Natural killer cell (primary cell): ENCODE data around the gene DOCK8. TPM values are rescaled to one million over a fixed set of nuclear protein-coding genes. Genes with fewer than 3 reads are reported as not detected.
A peak's percentile ranks its signal among the peaks of the same experiment; 100 is the strongest.

Experiments
- ATAC-seq, 3 donors: fragments of 150-1000 bp in 2 of 3; fragments of 200-7000 bp in 1 of 3; cut with Tn5 transposase; 1 replicate in 1 of 3; 2 replicates in 2 of 3; pipeline ENCODE4 v1.10.0; 2021; ENCODE audit warnings: mild to moderate bottlenecking in 2 of 3, moderate library complexity in 2 of 3
- DNase-seq, 2 donors: peaks; one replicate each; pipeline versions ENCODE4 v3.0.0 to v3.0.0-alpha.2; 2013 to 2021; ENCODE audit warnings: mixed read lengths in 1 of 2
- H3K27ac ChIP-seq: one replicate; pipeline ENCODE4 v1.5.1; 2013; ENCODE audit warnings: mild to moderate bottlenecking, low read length
- H3K27me3 ChIP-seq: one replicate; pipeline ENCODE4 v1.6.1; 2013; ENCODE audit warnings: low read length; ENCODE audit not compliant: control insufficient read depth, insufficient read depth
- H3K36me3 ChIP-seq: one replicate; pipeline ENCODE4 v1.6.1; 2013; ENCODE audit warnings: low read length; ENCODE audit not compliant: control insufficient read depth, insufficient read depth
- H3K4me1 ChIP-seq: one replicate; pipeline ENCODE4 v1.6.1; 2013; ENCODE audit warnings: low read length; ENCODE audit not compliant: control insufficient read depth, insufficient read depth
- H3K4me3 ChIP-seq: one replicate; pipeline ENCODE4 v1.5.1; 2013; ENCODE audit warnings: low read length
- H3K9me3 ChIP-seq: one replicate; pipeline ENCODE4 v1.6.1; 2013; ENCODE audit warnings: low read length; ENCODE audit not compliant: control insufficient read depth, insufficient read depth
- H3K27ac Mint-ChIP-seq, 2 donors: one replicate each; pipeline ENCODE4 v1.8.0; 2022; ENCODE audit warnings: mild to moderate bottlenecking in 2 of 2, mixed read lengths in 2 of 2, moderate library complexity in 1 of 2
- H3K27me3 Mint-ChIP-seq, 2 donors: one replicate each; pipeline ENCODE4 v1.8.0; 2022; ENCODE audit warnings: low read depth in 2 of 2, mixed read lengths in 2 of 2
- H3K36me3 Mint-ChIP-seq: one replicate; pipeline ENCODE4 v1.8.0; 2022; ENCODE audit warnings: mixed read lengths
- H3K4me1 Mint-ChIP-seq, 2 donors: one replicate each; pipeline ENCODE4 v1.8.0; 2022; ENCODE audit warnings: mixed read lengths in 2 of 2
- H3K4me3 Mint-ChIP-seq: one replicate; pipeline ENCODE4 v1.8.0; 2022; ENCODE audit warnings: mild to moderate bottlenecking, moderate library complexity, mixed read lengths
- H3K9me3 Mint-ChIP-seq, 2 donors: one replicate each; pipeline ENCODE4 v1.8.0; 2022; ENCODE audit warnings: mixed read lengths in 2 of 2
- CTCF ChIP-seq: fragments of 200-600 bp; IDR thresholded peaks from one replicate; pipeline ENCODE4 v1.8.0; 2022; ENCODE audit warnings: antibody characterized with exemption
- WGBS: methylation state at CpG from one replicate; pipeline ENCODE4 v1.1.7; 2013; ENCODE audit warnings: missing lambda C conversion rate; ENCODE audit not compliant: insufficient coverage; 5-methylcytosine and 5-hydroxymethylcytosine counted together
- intact Hi-C: fragments of 100-400 bp; cut with micrococcal nuclease; formaldehyde crosslinking; loops from one replicate; pipeline ENCODE4 v1.14.2; 2022
- total RNA-seq, 4 donors: library from RNA; stranded (reverse); fragments of 120-200 nt in 1 of 4; gene quantifications; one replicate each; pipeline versions ENCODE4 v1.2.3 to v1.2.4, GENCODE V29; 2013 to 2022

DOCK8 gene
- total RNA-seq, 3 donors from 2014 or later (not counting 1 experiment from before 2014, with no cell fraction given), result 156 to 211 (median 207) TPM

- Mint-ChIP-seq H3K9me3 (no peaks in the 10 kb centered on the region), H3K36me3 (no peaks in the 10 kb centered on the region), H3K27ac (no peak overlapping the region), H3K4me3 (peak overlapping the region; percentile 25), H3K27me3 (no peaks in the 10 kb centered on the region), H3K4me1 (peaks cover 32 to 44% of the 10 kb centered on the region in 2 donors)
- H3K27ac ChIP-seq, result peak overlapping the region; percentile 94
- no peak overlapping the region for H3K4me3 ChIP-seq
- no peaks in the 10 kb centered on the region for H3K27me3 ChIP-seq
- WGBS, result 72% methylated on average over 4 of the region's 4 CpGs
- peaks cover 64% of the 10 kb centered on the region for H3K4me1 ChIP-seq
- no peaks in the 10 kb centered on the region for H3K9me3 ChIP-seq
- intact Hi-C loops, result loop anchor here (10.0 kb wide), 1 partner anchor 1735 kb away; the partner anchor contains the start of gene SMARCA2
- no peak for ATAC-seq
- DNase-seq, result no peak
- no peak for TF ChIP-seq CTCF
- peaks cover 29% of the 10 kb centered on the region for H3K36me3 ChIP-seq
These were observed 65.0 kb downstream of the DOCK8 start for GRCh38 chr9:279674-280073.

GRCh38 chr9:281741-282645 lies 67.3 kb downstream of the DOCK8 start:
- peak overlapping the region; percentile 72 for H3K27ac ChIP-seq
- H3K9me3 ChIP-seq, result no peaks in the 10 kb centered on the region
- TF ChIP-seq CTCF, result no peak
- H3K4me3 Mint-ChIP-seq, result peak overlapping the region; percentile 68
- H3K27me3 Mint-ChIP-seq, result no peaks in the 10 kb centered on the region
- no peaks in the 10 kb centered on the region for H3K36me3 Mint-ChIP-seq
- H3K4me1 ChIP-seq, result peaks cover 49% of the 10 kb centered on the region
- H3K4me1 Mint-ChIP-seq, result peaks cover 41 to 49% of the 10 kb centered on the region in 2 donors
- no peaks in the 10 kb centered on the region for H3K27me3 ChIP-seq
- 24% methylated on average over 8 of the region's 8 CpGs for WGBS
- DNase-seq (peak in 1 of 2 donors; percentile 64), ATAC-seq (peak; percentile 49 to 61 (median 53))
- H3K27ac Mint-ChIP-seq, result peak overlapping the region; percentile 88 to 92
- no peak overlapping the region for H3K4me3 ChIP-seq
- intact Hi-C loops, result no loop called here
- peaks cover 43% of the 10 kb centered on the region for H3K36me3 ChIP-seq
- H3K9me3 Mint-ChIP-seq, result no peaks in the 10 kb centered on the region

GRCh38 chr9:286071-286740 lies 71.5 kb downstream of the DOCK8 start:
- no peak overlapping the region for H3K4me3 ChIP-seq
- 97% methylated on average over 12 of the region's 12 CpGs for WGBS
- DNase-seq, result no peak
- H3K27ac ChIP-seq, result no peak overlapping the region
- no peaks in the 10 kb centered on the region for H3K27me3 Mint-ChIP-seq
- H3K9me3 Mint-ChIP-seq, result no peaks in the 10 kb centered on the region
- no peaks in the 10 kb centered on the region for H3K27me3 ChIP-seq
- H3K4me1 ChIP-seq, result peaks cover 16% of the 10 kb centered on the region
- intact Hi-C loops, result no loop called here
- no peaks in the 10 kb centered on the region for H3K9me3 ChIP-seq
- no peak for ATAC-seq
- H3K36me3 ChIP-seq, result peaks cover 62% of the 10 kb centered on the region
- peaks cover 7% of the 10 kb centered on the region for H3K36me3 Mint-ChIP-seq
- no peak for TF ChIP-seq CTCF
- H3K4me3 Mint-ChIP-seq, result no peak overlapping the region
- peaks cover 45 to 49% of the 10 kb centered on the region in 2 donors for H3K4me1 Mint-ChIP-seq
- peak overlapping the region; percentile 52 to 92 for H3K27ac Mint-ChIP-seq
